Eye (tissue), 1 donor: ENCODE results near the gene VSIG4.
"Not testable (repeated sequence)": the region's sequence is repeated elsewhere in the genome, so short reads cannot be mapped to it uniquely, and the experiment has no call there.

ENCODE experiments used
- DNase-seq: peaks from one replicate; pipeline ENCODE4 v3.0.0-alpha.2; 2015

VSIG4 gene

DNA sequence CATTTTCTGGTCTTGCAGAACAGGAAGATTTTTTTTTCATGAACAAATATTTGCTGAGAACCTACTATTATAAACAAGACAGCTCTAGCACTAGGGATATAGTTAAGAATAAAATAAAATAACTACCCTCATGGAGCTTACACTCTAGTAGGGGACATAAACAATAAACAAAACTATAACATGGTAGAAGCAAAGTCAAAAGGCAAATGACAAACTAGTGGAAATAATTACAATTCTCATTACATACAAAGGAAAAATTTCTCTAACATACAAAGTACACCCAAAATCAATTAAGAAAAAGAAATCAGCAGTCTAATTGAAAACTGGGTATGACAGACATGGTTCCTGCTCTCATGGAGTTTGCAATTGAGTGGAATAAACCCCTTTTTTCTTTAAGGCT is 32.0 kb downstream of the VSIG4 start:
- DNase-seq: no peak

DNA sequence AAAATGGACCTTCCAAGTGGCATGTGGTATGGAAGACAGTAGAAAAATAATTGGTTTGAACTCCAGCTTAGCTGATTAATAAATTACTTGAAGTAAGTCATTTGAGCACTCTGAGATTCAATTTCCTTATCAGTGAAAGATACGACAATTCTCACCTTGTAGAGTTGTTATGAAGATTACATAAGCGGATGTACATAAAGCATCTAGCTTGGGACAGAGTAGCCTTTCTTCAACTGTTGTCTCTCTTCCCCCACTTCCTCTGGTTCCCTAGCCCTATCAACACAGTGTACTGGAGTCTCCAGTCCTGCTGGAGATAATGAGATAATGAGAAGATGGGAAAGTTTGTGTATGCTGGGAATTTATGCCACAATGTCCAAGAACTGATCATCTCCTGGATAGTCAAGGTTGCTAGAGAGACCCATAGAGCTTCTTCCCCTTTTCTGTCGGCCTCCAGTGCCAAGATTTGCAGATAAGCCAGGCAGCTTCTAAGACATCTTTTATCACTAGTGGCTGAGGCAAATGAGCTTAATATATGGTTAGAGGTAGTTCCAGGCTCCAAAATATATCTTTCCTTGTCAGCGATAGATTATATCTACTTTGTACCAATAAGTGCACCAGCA is 33.9 kb downstream of the VSIG4 start:
- no peak for DNase-seq

GRCh38 chrX:66004928-66005829 is 34.7 kb downstream of the VSIG4 start:
- DNase-seq: no peak

DNA sequence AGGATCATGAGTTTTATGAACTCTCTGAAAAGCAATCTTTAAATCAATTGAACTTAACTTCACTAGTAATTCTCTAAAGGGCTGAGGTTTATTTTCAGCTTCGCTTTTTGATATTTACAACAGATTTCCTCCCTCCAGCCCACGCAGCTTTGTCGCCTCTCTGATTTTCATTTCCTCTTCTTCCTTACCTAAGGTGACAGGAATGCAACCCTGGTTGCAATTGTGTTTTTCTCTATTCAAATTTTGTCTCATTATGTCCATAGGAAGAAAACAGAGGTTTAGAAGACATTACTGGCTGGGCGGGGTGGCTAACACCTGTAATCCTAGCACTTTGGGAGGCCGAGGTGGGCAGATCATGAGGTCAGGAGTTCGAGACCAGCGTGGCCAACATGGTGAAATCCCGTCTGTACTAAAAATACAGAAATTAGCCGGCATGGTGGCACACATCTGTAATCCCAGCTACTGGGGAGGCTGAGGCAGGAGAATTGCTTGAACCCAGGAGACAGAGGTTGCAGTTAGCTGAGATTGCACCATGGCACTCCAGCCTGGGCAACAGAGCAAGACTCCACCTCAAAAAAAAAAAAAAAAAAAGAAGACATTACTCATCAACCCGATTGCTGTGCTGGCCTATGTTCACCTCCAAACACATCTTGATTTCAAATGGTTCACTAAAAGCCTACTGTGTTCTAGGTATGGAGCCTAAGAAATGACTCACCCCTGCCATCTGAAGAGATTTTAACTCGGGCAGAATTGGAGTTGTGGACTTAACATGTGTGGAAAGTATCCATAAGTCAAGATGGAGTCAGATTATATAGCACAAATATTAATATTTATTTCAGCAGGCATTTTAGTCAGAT is 36.8 kb downstream of the VSIG4 start:
- DNase-seq: no peak

GRCh38 chrX:66001596-66001995 is 38.3 kb downstream of the VSIG4 start:
- DNase-seq: no peak

DNA sequence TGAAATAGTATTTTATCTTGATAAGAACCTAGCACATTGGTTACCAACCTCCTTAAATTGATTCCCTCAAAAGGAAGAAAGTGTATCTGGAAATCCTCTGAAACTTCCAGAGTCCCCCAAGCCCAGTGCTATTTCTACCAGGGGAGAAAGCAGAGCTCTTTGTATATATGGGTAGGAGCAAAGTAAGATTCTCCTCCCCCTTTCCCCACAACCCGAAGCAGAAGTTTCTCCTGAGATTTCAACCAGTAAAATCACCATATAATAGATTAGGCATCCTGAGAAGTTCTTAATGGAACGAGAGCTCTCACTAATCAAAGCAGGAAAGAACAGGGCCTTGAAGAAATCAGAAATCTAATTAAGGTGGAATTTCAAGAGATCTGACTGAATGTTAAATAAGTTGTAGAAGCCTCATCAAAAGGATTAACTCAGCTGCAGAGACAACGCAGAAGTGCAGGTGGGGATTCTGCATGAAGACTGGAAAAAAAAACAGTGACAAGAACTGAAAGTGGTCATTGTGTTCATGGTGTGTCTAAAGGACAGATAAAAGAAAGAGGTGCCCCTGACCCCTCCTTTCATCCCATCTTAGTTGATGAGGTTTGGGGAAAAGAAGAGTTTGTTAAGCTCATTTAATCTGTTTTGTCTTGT is 39.1 kb downstream of the VSIG4 start:
- no peak for DNase-seq

GRCh38 chrX:66000178-66000577 is 39.7 kb downstream of the VSIG4 start:
- no peak for DNase-seq

DNA sequence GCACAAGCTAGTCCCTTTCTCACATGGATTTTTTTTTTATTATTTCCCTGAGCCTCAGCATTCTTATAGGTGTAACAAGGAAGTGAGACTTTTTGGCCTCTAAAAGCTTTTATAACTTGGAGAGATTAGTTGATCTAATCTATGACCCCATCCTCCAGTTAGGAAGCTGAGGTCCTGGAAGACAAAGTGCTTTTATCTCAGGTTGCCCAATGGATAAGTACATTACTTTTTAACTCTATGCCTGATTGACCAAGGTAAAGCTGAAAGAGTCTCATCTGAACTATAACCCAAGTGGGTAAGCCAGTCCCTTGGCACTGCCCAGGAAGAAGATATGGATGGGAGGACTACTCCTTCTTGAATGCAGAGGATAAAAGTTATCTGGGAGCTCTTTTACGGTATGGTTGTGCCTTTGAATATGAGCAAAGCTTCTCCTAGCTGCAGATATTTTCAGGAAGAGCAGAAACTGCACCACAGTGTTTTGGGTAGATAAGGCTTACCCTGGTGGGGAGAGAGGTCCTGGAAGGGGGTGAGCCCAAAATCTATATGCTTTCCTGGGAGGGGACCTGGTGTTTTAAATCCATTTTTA is 40.2 kb downstream of the VSIG4 start:
- no peak for DNase-seq

GRCh38 chrX:65999029-65999562 is 40.8 kb downstream of the VSIG4 start:
- DNase-seq: no peak

GRCh38 chrX:65997978-65998717 is 41.7 kb downstream of the VSIG4 start:
- DNase-seq: no peak

DNA sequence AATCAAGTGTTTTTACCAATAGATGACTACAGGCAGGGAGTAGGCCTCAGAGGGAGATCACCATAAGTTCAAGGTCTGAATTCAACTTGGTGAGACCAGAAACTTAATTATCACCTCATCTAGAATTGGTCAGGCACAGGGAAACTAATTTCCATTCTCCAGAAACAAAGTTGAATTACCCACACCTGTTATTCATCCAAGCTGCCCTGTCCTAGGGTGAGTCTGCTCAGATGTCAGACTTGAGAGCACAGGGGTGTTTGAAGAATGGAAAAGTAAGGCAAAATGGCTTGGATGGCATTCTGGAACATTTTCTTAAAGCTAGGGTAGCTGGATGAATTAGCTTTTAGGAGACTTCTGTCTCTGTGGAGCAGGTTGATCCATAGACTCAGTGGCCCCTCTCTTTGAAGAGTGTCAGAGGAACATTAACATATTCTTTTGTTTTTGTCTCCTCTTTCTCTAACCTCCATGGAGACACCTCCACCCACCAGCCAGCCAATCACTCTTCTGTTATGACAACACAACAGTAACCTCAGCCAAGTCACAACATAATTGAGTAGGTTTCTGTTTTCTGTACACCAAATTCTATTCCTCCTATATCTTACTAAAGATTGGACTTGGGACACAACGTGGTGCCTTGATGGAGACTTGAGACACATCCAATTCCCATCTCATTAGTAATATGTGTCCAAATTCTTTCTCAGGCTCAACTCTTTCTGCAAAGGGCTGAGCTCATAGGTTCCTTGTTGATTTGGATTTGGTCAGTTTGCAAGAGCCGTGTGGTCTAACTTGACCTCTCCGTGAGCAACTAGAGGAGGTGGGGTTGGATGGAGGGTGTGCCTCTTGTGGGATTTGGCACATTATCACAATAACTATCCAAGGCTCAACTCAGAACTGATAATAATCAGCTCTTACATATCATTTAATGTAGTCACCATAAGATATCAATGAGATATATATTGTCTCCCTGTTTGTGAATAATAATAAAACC is 45.1 kb downstream of the VSIG4 start:
- DNase-seq: no peak

DNA sequence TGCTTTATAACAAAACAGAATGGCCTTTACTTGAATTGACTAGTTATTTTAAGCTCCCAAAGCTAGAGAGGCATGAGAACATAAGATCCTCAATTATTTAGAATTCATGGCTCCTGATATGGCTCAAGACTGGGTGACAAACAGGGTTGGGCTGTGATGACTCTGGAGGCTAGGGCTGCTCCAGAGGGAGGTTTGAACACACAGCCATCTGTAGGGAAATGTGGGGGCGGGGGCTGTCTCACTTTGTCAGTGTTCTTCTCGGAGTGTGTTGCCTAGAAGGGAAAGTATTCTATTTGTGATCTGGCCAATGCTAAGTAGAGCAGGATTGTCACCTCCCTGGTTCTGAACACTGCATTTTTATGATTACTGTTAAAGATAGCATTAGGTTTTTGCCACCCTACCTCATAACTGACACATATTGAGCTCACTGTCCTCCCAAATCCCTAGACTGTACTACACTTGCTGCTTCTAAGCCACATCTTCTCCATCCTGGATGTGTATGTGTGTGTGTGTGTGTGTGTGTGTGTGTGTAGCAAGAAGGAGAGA is 45.9 kb downstream of the VSIG4 start:
- no peak for DNase-seq

DNA sequence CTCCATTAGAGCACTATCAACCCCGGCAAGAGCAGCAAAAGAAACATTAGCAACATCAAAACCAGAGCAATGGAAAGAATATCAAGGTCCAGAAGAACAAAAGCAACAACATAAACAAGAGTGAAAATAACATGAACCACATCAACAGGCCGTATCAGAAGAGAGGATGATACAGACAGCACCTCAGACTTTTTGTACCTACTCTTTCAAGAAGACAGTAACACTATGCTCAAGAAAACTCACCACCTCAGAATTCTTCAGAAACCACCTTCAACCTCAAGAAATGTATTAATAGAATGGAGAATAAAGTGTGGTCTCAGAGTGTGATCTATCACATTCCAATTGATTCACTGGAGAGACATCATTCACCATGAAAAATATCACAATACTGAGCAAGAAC is 46.5 kb downstream of the VSIG4 start:
- no peak for DNase-seq

GRCh38 chrX:65990702-65991101 is 49.2 kb downstream of the VSIG4 start:
- no peak for DNase-seq

GRCh38 chrX:65987811-65988210 is 52.1 kb downstream of the VSIG4 start:
- DNase-seq: no peak

DNA sequence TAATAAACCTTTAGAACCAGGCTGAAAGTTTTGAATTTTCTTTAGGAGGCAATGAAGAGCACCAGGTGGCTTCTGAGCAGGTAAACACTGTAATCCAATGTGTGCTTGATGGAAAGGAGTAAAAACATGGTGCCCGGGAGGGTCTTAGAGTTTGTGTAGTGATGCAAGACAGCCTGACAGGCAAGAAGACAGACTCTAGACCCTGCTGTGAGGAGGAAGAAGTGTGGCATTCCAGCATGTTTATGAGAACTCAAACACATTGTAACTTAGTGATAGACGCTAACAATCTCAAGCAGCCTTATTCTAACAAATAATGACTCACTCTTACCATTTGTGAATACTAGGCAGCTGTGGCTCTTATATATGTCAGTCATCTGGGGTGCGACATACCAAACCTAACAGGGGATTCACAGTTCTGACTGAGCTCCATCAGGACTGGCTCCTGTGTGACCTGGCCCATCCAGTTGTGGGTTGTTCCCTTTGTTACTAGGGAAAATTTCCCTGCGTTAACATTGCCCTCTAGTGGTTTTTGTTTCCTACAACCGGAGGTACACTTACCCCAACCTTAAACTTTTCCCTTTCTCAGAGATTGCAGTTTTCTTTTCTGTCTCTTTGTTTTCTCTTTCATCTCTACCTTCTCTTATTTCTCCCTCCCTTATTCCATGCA is 53.8 kb downstream of the VSIG4 start:
- peak; percentile 49 for DNase-seq

GRCh38 chrX:65985211-65985610 is 54.7 kb downstream of the VSIG4 start:
- no peak for DNase-seq

DNA sequence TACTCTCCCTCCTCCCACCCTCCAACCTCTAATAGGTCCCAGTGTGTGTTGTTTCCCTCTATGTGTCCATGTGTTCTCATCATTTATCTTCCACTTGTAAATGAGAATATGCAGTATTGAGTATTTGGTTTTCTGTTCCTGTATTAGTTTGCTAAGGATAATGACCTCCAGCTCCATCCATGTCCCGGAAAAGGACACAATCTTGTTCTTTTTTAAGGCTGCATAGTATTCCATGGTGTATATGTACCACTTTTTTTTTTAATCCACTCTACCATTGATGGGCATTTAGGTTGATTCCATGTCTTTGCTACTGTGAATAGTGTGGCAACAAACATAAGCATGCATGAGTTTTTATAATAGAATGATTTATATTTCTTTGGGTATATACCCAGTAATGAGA is 62.7 kb downstream of the VSIG4 start:
- not testable (repeated sequence) for DNase-seq

DNA sequence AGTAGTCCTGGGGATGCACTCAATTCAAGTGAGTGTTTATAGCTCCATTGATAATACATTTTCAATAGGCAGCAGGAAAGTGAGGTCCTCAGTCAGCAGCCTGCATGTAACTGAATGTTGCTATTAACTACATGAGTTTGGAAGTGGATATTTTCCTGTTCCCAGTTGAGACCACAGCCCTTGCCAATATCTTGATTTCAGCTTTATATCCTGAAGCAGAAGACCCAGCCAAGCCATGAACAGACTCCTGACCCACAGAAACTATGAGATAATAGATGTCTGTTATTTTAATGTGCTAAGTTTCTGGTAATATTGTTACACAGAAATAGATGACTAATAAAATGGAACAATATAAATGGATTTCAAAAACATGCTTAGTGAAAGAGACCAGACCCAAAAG is 63.7 kb downstream of the VSIG4 start:
- DNase-seq: no peak
